Hepatocyte (in vitro differentiated cells): ENCODE measurements around the gene FAM53B. TPM values are rescaled to one million over a fixed set of nuclear protein-coding genes. Genes with fewer than 3 reads are reported as not detected.

Experiments
- DNase-seq: peaks from one replicate; pipeline ENCODE4 v3.0.0-alpha.2; 2016; ENCODE audit warnings: low spot score
- H2AFZ ChIP-seq: fragments of 200-600 bp; sonication (generic); 2 replicates; pipeline ENCODE4 v1.6.0; 2016; ENCODE audit warnings: antibody characterized with exemption, mild to moderate bottlenecking
- H3K27ac ChIP-seq: fragments of 200-600 bp; sonication (generic); 2 replicates; pipeline ENCODE4 v1.5.1; 2016; ENCODE audit warnings: mild to moderate bottlenecking
- H3K27me3 ChIP-seq: fragments of 200-600 bp; sonication (generic); 2 replicates; pipeline ENCODE4 v1.6.1; 2016
- H3K36me3 ChIP-seq: fragments of 200-600 bp; sonication (generic); replicated peaks from 2 replicates; pipeline ENCODE4 v1.5.1; 2016; ENCODE audit warnings: low read depth; ENCODE audit not compliant: insufficient read depth
- H3K4me1 ChIP-seq: fragments of 200-600 bp; sonication (generic); 2 replicates; pipeline ENCODE4 v1.5.1; 2016; ENCODE audit warnings: mild to moderate bottlenecking, moderate library complexity; ENCODE audit not compliant: insufficient read depth
- H3K4me2 ChIP-seq: fragments of 200-600 bp; sonication (generic); 2 replicates; pipeline ENCODE4 v1.6.0; 2016
- H3K4me3 ChIP-seq: fragments of 200-600 bp; sonication (generic); 2 replicates; pipeline ENCODE4 v1.5.1; 2016; ENCODE audit warnings: mild to moderate bottlenecking
- H3K79me2 ChIP-seq: fragments of 200-600 bp; sonication (generic); 2 replicates; pipeline ENCODE4 v1.6.0; 2017; ENCODE audit warnings: mild to moderate bottlenecking
- H3K9me2 ChIP-seq: fragments of 200-600 bp; sonication (generic); replicated peaks from 2 replicates; pipeline ENCODE4 v1.6.0; 2017; ENCODE audit warnings: mild to moderate bottlenecking; ENCODE audit not compliant: insufficient read depth
- H3K9me3 ChIP-seq: fragments of 200-600 bp; sonication (generic); 2 replicates; pipeline ENCODE4 v1.5.1; 2016; ENCODE audit warnings: low read depth, mild to moderate bottlenecking
- H4K20me1 ChIP-seq: fragments of 200-600 bp; sonication (generic); 2 replicates; pipeline ENCODE4 v1.6.0; 2016; ENCODE audit warnings: mild to moderate bottlenecking; ENCODE audit not compliant: insufficient read depth, poor library complexity, severe bottlenecking
- CTCF ChIP-seq: fragments of 200-600 bp; sonication (generic); IDR thresholded peaks from 2 replicates; pipeline ENCODE4 v1.5.1; 2016; ENCODE audit warnings: antibody characterized with exemption, mild to moderate bottlenecking; ENCODE audit not compliant: poor library complexity
- EZH2 ChIP-seq: fragments of 200-600 bp; sonication (generic); IDR thresholded peaks from 2 replicates; pipeline ENCODE4 v1.6.1; 2016; ENCODE audit warnings: antibody characterized with exemption, mild to moderate bottlenecking, borderline replicate concordance
- EZH2phosphoT487 ChIP-seq: fragments of 200-600 bp; sonication (generic); IDR thresholded peaks from one replicate; pipeline ENCODE4 v1.6.1; 2018; ENCODE audit warnings: antibody characterized with exemption, mild to moderate bottlenecking, low read depth, moderate library complexity; ENCODE audit not compliant: unreplicated experiment, severe bottlenecking
- WGBS: methylation state at CpG from one replicate; pipeline ENCODE4 v1.1.6; 2016; ENCODE audit warnings: low lambda C conversion rate; ENCODE audit errors: missing lambda C conversion rate; 5-methylcytosine and 5-hydroxymethylcytosine counted together
- polyA plus RNA-seq: library from polyadenylated mRNA; unstranded; fragments of >200 nt; fragmentation: Nextera tagmentation; extraction: Ambion mirVana; gene quantifications from 2 replicates; pipeline ENCODE4 v1.2.1, GENCODE V29; 2016
- total RNA-seq: library from RNA; depleted of rRNA; stranded (reverse); fragments of >200 nt; gene quantifications from 2 replicates; pipeline ENCODE4 v1.2.3, GENCODE V29; 2014

FAM53B gene
- total and polyA plus RNA-seq, 2 experiments from 2014 or later: 10.3 to 23.6 TPM

- no peak for TF ChIP-seq EZH2phosphoT487
- TF ChIP-seq CTCF: no peak
- no peak for TF ChIP-seq EZH2
These were observed 122.0 kb downstream of the FAM53B start for GRCh38 chr10:124622158-124622557.

GRCh38 chr10:124621637-124622036 lies 122.5 kb downstream of the FAM53B start:
- H3K27ac ChIP-seq: no peak overlapping the region
- no peaks in the 10 kb centered on the region for H3K27me3 ChIP-seq
- no peak for TF ChIP-seq CTCF
- H3K4me1 ChIP-seq: peaks cover 2% of the 10 kb centered on the region
- DNase-seq: no peak
- 93% methylated on average over 13 of the region's 13 CpGs for WGBS
- H3K4me2 ChIP-seq: no peak overlapping the region
- no peaks in the 10 kb centered on the region for H3K9me3 ChIP-seq
- no peaks in the 10 kb centered on the region for H3K36me3 ChIP-seq
- H3K79me2 ChIP-seq: peaks cover 3% of the 10 kb centered on the region
- H3K4me3 ChIP-seq: no peak overlapping the region
- H3K9me2 ChIP-seq: no peaks in the 10 kb centered on the region
- no peak overlapping the region for H2AFZ ChIP-seq
- peaks cover 2% of the 10 kb centered on the region for H4K20me1 ChIP-seq

More at GRCh38 chr10:124622158-124622557, 122.0 kb downstream of the FAM53B start:
- Histone ChIP-seq H3K27ac (no peak overlapping the region), H3K9me3 (no peaks in the 10 kb centered on the region), H3K79me2 (peaks cover 3% of the 10 kb centered on the region), H3K27me3 (no peaks in the 10 kb centered on the region), H3K9me2 (no peaks in the 10 kb centered on the region), H3K36me3 (no peaks in the 10 kb centered on the region), H3K4me2 (no peak overlapping the region), H2AFZ (no peak overlapping the region), H3K4me3 (no peak overlapping the region), H4K20me1 (peaks cover 2% of the 10 kb centered on the region), H3K4me1 (peaks cover 7% of the 10 kb centered on the region)
- 93% methylated on average over 13 of the region's 13 CpGs for WGBS
- DNase-seq: no peak

- no peaks in the 10 kb centered on the region for H3K4me1 ChIP-seq
- 94% methylated on average over 26 of the region's 26 CpGs for WGBS
- H3K27ac ChIP-seq: no peak overlapping the region
- no peaks in the 10 kb centered on the region for H4K20me1 ChIP-seq
- H2AFZ ChIP-seq: no peak overlapping the region
- no peak for TF ChIP-seq CTCF
- TF ChIP-seq EZH2: no peak
- no peak for TF ChIP-seq EZH2phosphoT487
- no peaks in the 10 kb centered on the region for H3K27me3 ChIP-seq
- H3K4me3 ChIP-seq: no peak overlapping the region
- no peak overlapping the region for H3K4me2 ChIP-seq
- no peaks in the 10 kb centered on the region for H3K9me2 ChIP-seq
- DNase-seq: no peak
- no peaks in the 10 kb centered on the region for H3K36me3 ChIP-seq
- no peaks in the 10 kb centered on the region for H3K9me3 ChIP-seq
- H3K79me2 ChIP-seq: no peaks in the 10 kb centered on the region
These were observed 124.2 kb downstream of the FAM53B start for GRCh38 chr10:124619802-124620490.

GRCh38 chr10:124619195-124619594 lies 125.0 kb downstream of the FAM53B start:
- no peaks in the 10 kb centered on the region for H3K9me3 ChIP-seq
- no peak for DNase-seq
- no peak overlapping the region for H3K4me2 ChIP-seq
- TF ChIP-seq EZH2 (no peak), EZH2phosphoT487 (no peak), CTCF (no peak)
- no peak overlapping the region for H2AFZ ChIP-seq
- H3K4me1 ChIP-seq: no peaks in the 10 kb centered on the region
- no peaks in the 10 kb centered on the region for H3K36me3 ChIP-seq
- no peaks in the 10 kb centered on the region for H3K9me2 ChIP-seq
- no peaks in the 10 kb centered on the region for H3K27me3 ChIP-seq
- H3K79me2 ChIP-seq: no peaks in the 10 kb centered on the region
- H4K20me1 ChIP-seq: no peaks in the 10 kb centered on the region
- H3K27ac ChIP-seq: peak overlapping the region; percentile 23
- H3K4me3 ChIP-seq: no peak overlapping the region
- WGBS: 77% methylated on average over 9 of the region's 9 CpGs
